Nephron progenitor cell (in vitro differentiated cells): ENCODE data around the gene FAM193A.
A peak's percentile ranks its signal among the peaks of the same experiment; 100 is the strongest.
"Not testable (repeated sequence)": the region's sequence is repeated elsewhere in the genome, so short reads cannot be mapped to it uniquely, and the experiment has no call there.

Experiments
- DNase-seq: peaks from one replicate; pipeline ENCODE4 v3.0.0; 2021
- H3K27ac Mint-ChIP-seq: 2 replicates; pipeline ENCODE4 v1.8.0; 2021; ENCODE audit warnings: mild to moderate bottlenecking, moderate library complexity, mixed read lengths
- H3K27me3 Mint-ChIP-seq: 2 replicates; pipeline ENCODE4 v1.8.0; 2021; ENCODE audit warnings: mild to moderate bottlenecking, low read depth, mixed read lengths; ENCODE audit not compliant: poor library complexity
- H3K36me3 Mint-ChIP-seq: 2 replicates; pipeline ENCODE4 v1.8.0; 2021; ENCODE audit warnings: low read depth, mixed read lengths
- H3K4me1 Mint-ChIP-seq: 2 replicates; pipeline ENCODE4 v1.8.0; 2021; ENCODE audit warnings: mixed read lengths
- H3K4me3 Mint-ChIP-seq: 2 replicates; pipeline ENCODE4 v1.8.0; 2021; ENCODE audit warnings: mild to moderate bottlenecking, moderate library complexity, mixed read lengths
- H3K9me3 Mint-ChIP-seq: 2 replicates; pipeline ENCODE4 v1.8.0; 2021; ENCODE audit warnings: mild to moderate bottlenecking, moderate library complexity, mixed read lengths
- CTCF ChIP-seq: fragments of 200-600 bp; sonication (generic); IDR thresholded peaks from 2 replicates; pipeline ENCODE4 v1.5.0; 2021; ENCODE audit warnings: antibody characterized with exemption

FAM193A gene

GRCh38 chr4:2586502-2586901 lies 50.1 kb downstream of the FAM193A start:
- no peak for TF ChIP-seq CTCF
- no peak for DNase-seq
- peaks cover 17% of the 10 kb centered on the region for H3K36me3 Mint-ChIP-seq
- H3K9me3 Mint-ChIP-seq: peaks cover 11% of the 10 kb centered on the region
- no peak overlapping the region for H3K27ac Mint-ChIP-seq
- no peaks in the 10 kb centered on the region for H3K27me3 Mint-ChIP-seq
- peaks cover 44% of the 10 kb centered on the region for H3K4me1 Mint-ChIP-seq
- H3K4me3 Mint-ChIP-seq: no peak overlapping the region

GRCh38 chr4:2587213-2587823 lies 50.9 kb downstream of the FAM193A start:
- Mint-ChIP-seq H3K36me3 (peaks cover 10% of the 10 kb centered on the region), H3K4me1 (peaks cover 47% of the 10 kb centered on the region), H3K9me3 (peaks cover 5% of the 10 kb centered on the region), H3K4me3 (no peak overlapping the region), H3K27me3 (peaks cover under 1% of the 10 kb centered on the region), H3K27ac (peak overlapping the region; percentile 69)
- no peak for TF ChIP-seq CTCF
- DNase-seq: no peak

- DNase-seq: no peak
- Mint-ChIP-seq H3K4me3 (no peak overlapping the region), H3K27me3 (peaks cover 4% of the 10 kb centered on the region), H3K9me3 (no peaks in the 10 kb centered on the region), H3K4me1 (peaks cover 48% of the 10 kb centered on the region), H3K27ac (peak overlapping the region; percentile 44), H3K36me3 (peaks cover 5% of the 10 kb centered on the region)
- TF ChIP-seq CTCF: no peak
These were observed 51.8 kb downstream of the FAM193A start for GRCh38 chr4:2588259-2588658.

- no peak for TF ChIP-seq CTCF
- Mint-ChIP-seq H3K36me3 (no peaks in the 10 kb centered on the region), H3K4me1 (peaks cover 64% of the 10 kb centered on the region), H3K27ac (peak overlapping the region; percentile 87), H3K9me3 (no peaks in the 10 kb centered on the region), H3K4me3 (no peak overlapping the region), H3K27me3 (peaks cover 4% of the 10 kb centered on the region)
- DNase-seq: no peak
These were observed 54.7 kb downstream of the FAM193A start for GRCh38 chr4:2591189-2591588.

- H3K27me3 Mint-ChIP-seq, DNase-seq, H3K9me3 Mint-ChIP-seq, H3K4me3 Mint-ChIP-seq, H3K36me3 Mint-ChIP-seq: not testable (repeated sequence)
- Mint-ChIP-seq H3K27ac (peak overlapping the region; percentile 91), H3K4me1 (peaks cover 70% of the 10 kb centered on the region)
These were observed 55.6 kb downstream of the FAM193A start for GRCh38 chr4:2592014-2592413.

- Mint-ChIP-seq H3K27me3 (peaks cover 4% of the 10 kb centered on the region), H3K36me3 (no peaks in the 10 kb centered on the region), H3K4me1 (peaks cover 72% of the 10 kb centered on the region), H3K4me3 (no peak overlapping the region), H3K9me3 (no peaks in the 10 kb centered on the region), H3K27ac (peak overlapping the region; percentile 91)
- no peak for TF ChIP-seq CTCF
- DNase-seq: no peak
These were observed 56.1 kb downstream of the FAM193A start for GRCh38 chr4:2592572-2592971.
